Measurements from ENCODE around the gene NOLC1. TPM values are rescaled to one million over a fixed set of nuclear protein-coding genes. Genes with fewer than 3 reads are reported as not detected.
A peak's percentile ranks its signal among the peaks of the same experiment; 100 is the strongest.

The NOLC1 gene
- total RNA-seq, 1 donor from 2014 or later: 88.0 TPM

DNA sequence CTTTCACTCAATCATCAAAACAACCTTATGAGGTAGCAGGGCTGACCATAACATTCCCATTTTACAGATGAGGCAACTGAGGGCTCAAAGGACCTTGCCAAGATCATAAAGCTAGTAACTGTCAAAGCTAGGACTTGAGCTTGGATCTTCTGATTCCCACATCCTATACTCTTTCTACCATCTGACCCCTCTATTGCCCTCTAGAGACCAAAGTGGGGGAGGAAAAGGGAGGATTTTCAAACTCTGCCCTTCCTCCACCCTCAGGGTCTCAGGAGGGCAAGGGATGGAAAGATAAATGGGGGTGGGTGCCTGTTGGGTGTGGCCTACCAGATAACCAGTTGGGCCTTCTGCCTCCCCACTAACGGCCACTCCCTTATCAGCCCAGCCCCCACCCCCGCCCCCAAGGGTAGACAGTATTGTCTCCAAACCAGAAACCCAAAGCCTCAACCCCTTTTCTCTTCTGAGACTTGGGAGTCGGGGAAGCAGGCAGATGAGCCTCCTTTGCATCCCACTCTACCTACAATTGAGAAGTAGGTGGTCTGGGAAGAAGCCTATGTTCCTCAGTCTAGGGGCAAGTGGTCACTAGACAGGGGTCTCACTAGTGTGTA is 39.9 kb upstream of the NOLC1 start:
- peaks cover 36% of the 10 kb centered on the region for H3K4me1 Mint-ChIP-seq (ENCODE audit: unreplicated experiment)
- H3K27ac Mint-ChIP-seq: no peak overlapping the region
- no peak for DNase-seq (ENCODE audit: extremely low spot score, unreplicated experiment)
- H3K9me3 Mint-ChIP-seq: no peaks in the 10 kb centered on the region
- no peaks in the 10 kb centered on the region for H3K27me3 Mint-ChIP-seq
- H3K36me3 Mint-ChIP-seq: peaks cover 29% of the 10 kb centered on the region
- TF ChIP-seq, protein P1, sequence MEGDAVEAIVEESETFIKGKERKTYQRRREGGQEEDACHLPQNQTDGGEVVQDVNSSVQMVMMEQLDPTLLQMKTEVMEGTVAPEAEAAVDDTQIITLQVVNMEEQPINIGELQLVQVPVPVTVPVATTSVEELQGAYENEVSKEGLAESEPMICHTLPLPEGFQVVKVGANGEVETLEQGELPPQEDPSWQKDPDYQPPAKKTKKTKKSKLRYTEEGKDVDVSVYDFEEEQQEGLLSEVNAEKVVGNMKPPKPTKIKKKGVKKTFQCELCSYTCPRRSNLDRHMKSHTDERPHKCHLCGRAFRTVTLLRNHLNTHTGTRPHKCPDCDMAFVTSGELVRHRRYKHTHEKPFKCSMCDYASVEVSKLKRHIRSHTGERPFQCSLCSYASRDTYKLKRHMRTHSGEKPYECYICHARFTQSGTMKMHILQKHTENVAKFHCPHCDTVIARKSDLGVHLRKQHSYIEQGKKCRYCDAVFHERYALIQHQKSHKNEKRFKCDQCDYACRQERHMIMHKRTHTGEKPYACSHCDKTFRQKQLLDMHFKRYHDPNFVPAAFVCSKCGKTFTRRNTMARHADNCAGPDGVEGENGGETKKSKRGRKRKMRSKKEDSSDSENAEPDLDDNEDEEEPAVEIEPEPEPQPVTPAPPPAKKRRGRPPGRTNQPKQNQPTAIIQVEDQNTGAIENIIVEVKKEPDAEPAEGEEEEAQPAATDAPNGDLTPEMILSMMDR (conservative IDR thresholded peaks at IDR 0.05): peak; percentile 54
- H3K4me3 Mint-ChIP-seq: peak overlapping the region; percentile 94

DNA sequence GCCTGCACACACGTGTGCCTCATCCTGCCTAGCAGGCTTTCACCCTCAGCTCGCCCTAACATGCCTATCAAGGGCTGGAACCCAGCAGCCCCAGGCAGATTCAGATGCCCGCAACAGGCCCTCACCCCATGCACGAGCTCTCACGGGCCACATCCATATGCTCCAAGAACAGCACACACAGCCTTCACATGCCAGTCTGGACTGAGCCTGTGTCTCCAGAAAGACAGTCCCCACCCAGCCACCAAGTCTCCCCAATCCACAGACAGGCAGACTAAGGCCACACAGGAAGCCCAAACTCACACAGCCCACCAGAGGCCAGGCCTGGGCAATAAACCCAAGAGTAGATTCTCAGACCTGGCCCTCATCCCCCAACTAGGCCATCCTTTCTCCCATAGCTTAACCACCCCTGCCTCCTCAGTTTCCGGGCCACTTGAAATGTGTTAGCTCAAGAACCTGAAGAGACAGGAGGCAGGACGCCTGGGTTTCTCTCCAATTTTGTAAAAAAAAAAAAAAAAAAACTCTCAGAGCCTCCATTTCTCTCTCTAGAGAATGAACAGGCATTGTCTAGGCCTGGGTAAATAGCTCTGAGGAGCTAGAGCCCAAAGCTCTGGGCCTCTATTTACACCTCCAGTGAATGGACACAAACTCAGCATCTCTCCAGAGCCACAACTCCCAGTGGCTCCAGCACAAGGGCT is 38.8 kb upstream of the NOLC1 start:
- Mint-ChIP-seq H3K4me3 (peak overlapping the region; percentile 94), H3K4me1 (ENCODE audit: unreplicated experiment) (peaks cover 47% of the 10 kb centered on the region), H3K9me3 (no peaks in the 10 kb centered on the region), H3K27ac (peak overlapping the region; percentile 98), H3K27me3 (no peaks in the 10 kb centered on the region), H3K36me3 (peaks cover 28% of the 10 kb centered on the region)
- TF ChIP-seq, protein P1 (conservative IDR thresholded peaks at IDR 0.05): no peak
- DNase-seq (ENCODE audit: extremely low spot score, unreplicated experiment): no peak

DNA sequence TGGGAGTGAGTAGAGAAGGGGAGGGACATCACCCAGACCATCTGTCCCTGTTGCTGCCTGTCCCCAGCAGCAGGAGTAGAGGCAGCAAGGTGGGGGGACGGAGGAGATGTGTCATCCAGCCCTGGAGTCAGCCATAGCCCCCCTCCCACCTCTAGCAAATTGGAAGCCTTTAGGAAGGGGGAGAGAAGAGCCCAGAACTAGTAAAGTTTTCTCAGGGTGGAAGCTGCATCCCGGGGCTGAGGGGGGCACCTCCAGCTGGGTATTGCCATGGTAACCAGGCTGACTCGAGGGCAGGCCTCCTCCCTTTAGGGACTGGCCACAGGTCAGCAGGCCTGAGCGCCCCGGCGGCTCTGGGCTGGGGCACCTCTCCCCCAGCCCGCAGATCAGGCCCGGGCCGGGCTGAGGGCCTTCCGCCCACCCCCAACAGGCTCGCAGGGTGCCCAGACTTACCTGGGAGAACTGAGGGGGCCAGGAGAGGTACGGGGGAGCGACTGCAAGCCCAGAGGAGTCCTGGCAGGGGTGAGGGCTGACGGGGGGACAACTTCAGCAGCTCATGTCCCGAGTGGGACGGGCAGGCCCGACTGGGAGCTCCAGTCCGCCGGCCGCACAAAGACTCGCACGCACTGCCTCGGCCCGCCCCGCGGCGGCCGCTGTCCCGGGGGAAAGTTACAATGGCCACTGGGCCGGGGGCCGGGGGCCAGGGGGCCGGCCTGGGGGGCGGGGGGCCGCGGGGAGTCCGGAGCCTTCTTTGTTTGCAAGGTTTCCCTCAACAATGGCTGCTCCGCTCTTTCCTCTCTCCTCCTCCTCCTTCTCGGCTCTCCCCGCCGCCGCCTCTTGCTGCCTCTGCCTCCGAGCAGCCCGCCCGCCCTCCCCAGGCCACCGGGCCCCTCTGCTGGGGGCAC is 38.0 kb upstream of the NOLC1 start:
- peak overlapping the region; percentile 98 for H3K27ac Mint-ChIP-seq
- H3K36me3 Mint-ChIP-seq: peaks cover 22% of the 10 kb centered on the region
- peak overlapping the region; percentile 94 for H3K4me3 Mint-ChIP-seq
- H3K27me3 Mint-ChIP-seq: no peaks in the 10 kb centered on the region
- H3K4me1 Mint-ChIP-seq (ENCODE audit: unreplicated experiment): peaks cover 52% of the 10 kb centered on the region
- H3K9me3 Mint-ChIP-seq: no peaks in the 10 kb centered on the region
- DNase-seq (ENCODE audit: extremely low spot score, unreplicated experiment): no peak
- TF ChIP-seq, protein P1 (conservative IDR thresholded peaks at IDR 0.05): no peak

DNA sequence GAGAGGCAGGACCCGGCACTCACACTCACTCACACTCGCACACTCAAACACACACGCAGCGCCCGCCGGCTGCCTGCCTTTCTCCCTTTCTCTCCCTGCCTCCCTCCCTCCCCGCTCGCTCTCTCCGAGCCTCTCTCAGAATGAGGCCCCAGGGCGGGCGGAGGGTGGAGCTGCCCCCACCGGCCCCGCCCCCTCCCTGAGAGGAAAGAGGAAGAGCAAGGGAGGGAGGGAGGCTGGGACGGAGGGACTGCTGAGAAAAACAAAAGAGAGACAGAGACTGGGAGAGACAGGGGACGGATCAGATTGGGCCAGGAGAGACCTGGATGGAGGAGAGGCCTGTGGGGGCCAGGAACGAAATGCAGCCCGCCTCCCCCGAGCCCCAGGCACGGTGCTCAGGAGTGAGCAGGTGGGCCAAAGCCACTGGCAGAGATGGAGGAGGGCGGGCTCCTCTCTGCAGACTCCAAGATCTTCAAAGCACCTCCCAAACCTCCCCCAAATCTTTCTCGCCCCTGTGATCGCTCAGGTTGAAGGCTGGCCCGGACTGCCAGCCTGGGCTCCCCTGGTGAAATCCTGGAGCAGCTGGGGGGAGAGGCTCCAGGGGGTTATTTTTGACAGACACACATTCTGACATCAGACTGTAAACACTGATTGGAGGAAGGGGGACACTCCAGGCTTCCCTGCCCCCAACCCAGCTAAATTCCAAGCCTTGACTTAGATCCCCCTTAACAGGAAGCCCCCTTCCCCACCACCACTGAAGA is 37.1 kb upstream of the NOLC1 start:
- peaks cover 14% of the 10 kb centered on the region for H3K36me3 Mint-ChIP-seq
- H3K4me3 Mint-ChIP-seq: peak overlapping the region; percentile 94
- peak; percentile 85 for DNase-seq (ENCODE audit: extremely low spot score, unreplicated experiment)
- TF ChIP-seq, protein P1 (conservative IDR thresholded peaks at IDR 0.05): no peak
- no peaks in the 10 kb centered on the region for H3K9me3 Mint-ChIP-seq
- no peaks in the 10 kb centered on the region for H3K27me3 Mint-ChIP-seq
- peak overlapping the region; percentile 80 for H3K27ac Mint-ChIP-seq
- peaks cover 52% of the 10 kb centered on the region for H3K4me1 Mint-ChIP-seq (ENCODE audit: unreplicated experiment)

DNA sequence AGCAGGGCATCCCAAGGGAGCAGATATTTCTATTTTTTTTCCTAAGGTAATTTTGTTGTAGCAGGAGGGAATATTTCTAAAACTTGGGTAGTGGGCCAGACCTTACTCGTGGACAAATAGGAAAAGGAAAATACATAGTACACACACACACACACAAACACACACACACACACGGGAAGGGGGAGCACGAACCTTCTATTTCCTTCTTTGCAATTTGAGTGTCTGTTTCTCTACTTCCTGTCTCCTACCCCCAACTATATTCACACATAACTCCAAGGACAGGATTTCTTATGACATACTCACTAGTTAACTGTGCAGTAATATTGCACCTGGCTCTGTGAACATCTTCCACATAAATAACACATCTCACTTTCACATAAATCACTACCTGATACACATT is 36.4 kb upstream of the NOLC1 start:
- peaks cover 52% of the 10 kb centered on the region for H3K4me1 Mint-ChIP-seq (ENCODE audit: unreplicated experiment)
- H3K9me3 Mint-ChIP-seq: no peaks in the 10 kb centered on the region

More for the DNA sequence above, 36.4 kb upstream of the NOLC1 start:
- Mint-ChIP-seq H3K4me3 (peak overlapping the region; percentile 94), H3K27me3 (no peaks in the 10 kb centered on the region), H3K36me3 (peaks cover 11% of the 10 kb centered on the region), H3K27ac (peak overlapping the region; percentile 80)
- DNase-seq (ENCODE audit: extremely low spot score, unreplicated experiment): no peak
- TF ChIP-seq, protein P1 (conservative IDR thresholded peaks at IDR 0.05): no peak

Data from type B pancreatic cell (in vitro differentiated cells).